ENCODE results near the gene PARD3. TPM values are rescaled to one million over a fixed set of nuclear protein-coding genes. Genes with fewer than 3 reads are reported as not detected.

Gene PARD3
- total and polyA plus RNA-seq, 8 donors: 25.6 to 54.5 (median 47.8) TPM

DNA sequence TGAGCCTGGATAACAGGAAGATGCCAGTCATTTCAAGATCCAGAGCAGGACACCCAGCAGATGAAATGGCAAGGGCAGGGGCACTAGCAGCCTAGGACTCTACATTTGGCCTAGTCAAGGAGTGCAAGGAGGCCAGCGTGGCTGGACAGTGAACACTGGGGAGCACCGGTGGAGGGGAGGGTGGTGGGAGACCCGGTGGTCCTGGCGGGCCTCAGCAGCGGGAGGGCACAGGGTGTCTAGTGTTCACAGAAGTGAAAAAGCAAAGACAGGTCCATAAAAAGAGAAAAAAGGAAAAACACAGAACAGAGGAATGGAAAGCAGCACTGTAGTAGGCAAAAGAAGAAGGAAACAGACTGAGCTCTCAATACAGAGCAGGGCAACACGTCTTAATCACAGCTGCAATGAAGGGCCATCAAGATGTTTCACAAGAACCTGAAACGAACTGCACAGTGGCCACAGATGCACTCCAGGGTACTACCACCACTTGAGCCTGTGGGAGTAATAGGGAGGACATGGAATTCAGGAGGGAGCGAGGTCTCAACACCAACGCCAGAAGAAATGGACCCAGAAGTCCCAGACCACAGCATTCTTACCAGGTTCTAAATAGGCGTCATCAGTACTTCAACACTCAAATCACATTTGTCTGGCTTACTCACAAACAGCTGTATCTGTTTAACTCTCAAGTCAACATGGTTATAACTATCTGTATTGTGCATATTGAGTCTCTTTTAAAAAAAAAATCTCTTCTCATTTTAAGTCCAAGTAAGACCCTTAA lies 573.7 kb downstream of the PARD3 start:
- DNase-seq (no peak), ATAC-seq (no peak)
- H3K36me3 ChIP-seq: no peaks in the 10 kb centered on the region
- no peak overlapping the region for H3K27ac ChIP-seq
- intact Hi-C loops (cut with DNase I): no loop called here
- no peaks in the 10 kb centered on the region for H3K4me1 ChIP-seq
- H3K9me3 ChIP-seq: no peaks in the 10 kb centered on the region
- H3K4me3 ChIP-seq: no peak overlapping the region
- H3K27me3 ChIP-seq: no peaks in the 10 kb centered on the region
- TF ChIP-seq CTCF (IDR thresholded peaks at IDR 0.05): no peak

- H3K27ac ChIP-seq: no peak overlapping the region
- no peaks in the 10 kb centered on the region for H3K27me3 ChIP-seq
- intact Hi-C loops (cut with DNase I): no loop called here
- no peaks in the 10 kb centered on the region for H3K9me3 ChIP-seq
- H3K4me3 ChIP-seq: no peak overlapping the region
- no peaks in the 10 kb centered on the region for H3K36me3 ChIP-seq
- no peaks in the 10 kb centered on the region for H3K4me1 ChIP-seq
- no peak for DNase-seq
- ATAC-seq: no peak
- no peak for TF ChIP-seq CTCF (IDR thresholded peaks at IDR 0.05)
These were observed 575.1 kb downstream of the PARD3 start for GRCh38 chr10:34240039-34240438.

GRCh38 chr10:34237898-34238455 lies 577.1 kb downstream of the PARD3 start:
- ATAC-seq (no peak), DNase-seq (no peak)
- no peak overlapping the region for H3K27ac ChIP-seq
- H3K9me3 ChIP-seq: no peaks in the 10 kb centered on the region
- no peaks in the 10 kb centered on the region for H3K4me1 ChIP-seq
- no peaks in the 10 kb centered on the region for H3K36me3 ChIP-seq
- no peaks in the 10 kb centered on the region for H3K27me3 ChIP-seq
- H3K4me3 ChIP-seq: no peak overlapping the region
- intact Hi-C loops (cut with DNase I): no loop called here
- TF ChIP-seq CTCF (IDR thresholded peaks at IDR 0.05): no peak

DNA sequence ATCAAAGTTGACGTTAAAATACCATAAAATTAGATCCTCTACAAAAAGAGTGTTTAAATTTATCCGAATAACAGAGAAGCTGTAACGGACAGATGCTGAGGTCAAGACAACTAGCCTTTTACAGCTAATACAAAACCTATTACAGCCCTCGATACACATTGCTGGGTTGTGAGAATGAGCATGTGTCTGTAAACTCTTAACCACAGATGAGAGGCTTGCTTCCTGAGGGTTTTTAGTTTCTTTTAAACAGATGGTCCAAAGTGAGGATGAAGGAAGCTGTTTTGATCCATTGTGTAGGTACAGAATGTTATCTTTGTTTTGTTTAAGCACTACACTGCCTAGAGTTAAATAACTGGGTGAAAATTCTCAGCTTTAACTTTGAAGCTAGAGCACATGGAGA lies 578.2 kb downstream of the PARD3 start:
- intact Hi-C loops (cut with DNase I): no loop called here
- Histone ChIP-seq H3K36me3 (no peaks in the 10 kb centered on the region), H3K4me1 (no peaks in the 10 kb centered on the region), H3K4me3 (no peak overlapping the region), H3K27me3 (no peaks in the 10 kb centered on the region), H3K9me3 (no peaks in the 10 kb centered on the region), H3K27ac (no peak overlapping the region)
- ATAC-seq (no peak), DNase-seq (no peak)
- TF ChIP-seq CTCF (IDR thresholded peaks at IDR 0.05): no peak

GRCh38 chr10:34235164-34235832 lies 579.8 kb downstream of the PARD3 start:
- Histone ChIP-seq H3K9me3 (no peaks in the 10 kb centered on the region), H3K36me3 (no peaks in the 10 kb centered on the region), H3K27ac (no peak overlapping the region), H3K27me3 (no peaks in the 10 kb centered on the region), H3K4me3 (no peak overlapping the region), H3K4me1 (no peaks in the 10 kb centered on the region)
- TF ChIP-seq CTCF (IDR thresholded peaks at IDR 0.05): no peak
- DNase-seq (no peak), ATAC-seq (no peak)
- intact Hi-C loops (cut with DNase I): no loop called here
